ENCODE results near the gene GALNT17. TPM values are rescaled to one million over a fixed set of nuclear protein-coding genes. Genes with fewer than 3 reads are reported as not detected.

GALNT17 gene
- total RNA-seq, 1 donor from 2014 or later = 2.7 TPM

- Mint-ChIP-seq H3K4me1 (no peaks in the 10 kb centered on the region), H3K4me3 (no peak overlapping the region), H3K27me3 (ENCODE audit: low read depth) (peaks cover 7% of the 10 kb centered on the region), H3K27ac (no peak overlapping the region), H3K36me3 (no peaks in the 10 kb centered on the region), H3K9me3 (peaks cover 44% of the 10 kb centered on the region)
- TF ChIP-seq CTCF (IDR thresholded peaks at IDR 0.05; ENCODE audit: unreplicated experiment) = no peak
- no peak for DNase-seq (ENCODE audit: low spot score in 2 of 2, unreplicated experiment in 2 of 2)
Observed at GRCh38 chr7:71705901-71706596, 574.1 kb downstream of the GALNT17 start.

GRCh38 chr7:71706597-71706975 lies 574.6 kb downstream of the GALNT17 start:
- no peaks in the 10 kb centered on the region for H3K36me3 Mint-ChIP-seq

GRCh38 chr7:71707041-71707440 lies 575.1 kb downstream of the GALNT17 start:
- Mint-ChIP-seq H3K27me3 (ENCODE audit: low read depth) (peaks cover 15% of the 10 kb centered on the region), H3K36me3 (no peaks in the 10 kb centered on the region), H3K4me1 (no peaks in the 10 kb centered on the region), H3K27ac (no peak overlapping the region), H3K9me3 (peaks cover 41% of the 10 kb centered on the region), H3K4me3 (no peak overlapping the region)
- no peak for DNase-seq (ENCODE audit: low spot score in 2 of 2, unreplicated experiment in 2 of 2)
- TF ChIP-seq CTCF (IDR thresholded peaks at IDR 0.05; ENCODE audit: unreplicated experiment) = no peak

More at GRCh38 chr7:71706597-71706975, 574.6 kb downstream of the GALNT17 start:
- no peak for DNase-seq (ENCODE audit: low spot score in 2 of 2, unreplicated experiment in 2 of 2)
- no peaks in the 10 kb centered on the region for H3K4me1 Mint-ChIP-seq
- peaks cover 12% of the 10 kb centered on the region for H3K27me3 Mint-ChIP-seq (ENCODE audit: low read depth)
- peaks cover 44% of the 10 kb centered on the region for H3K9me3 Mint-ChIP-seq
- H3K27ac Mint-ChIP-seq = no peak overlapping the region
- H3K4me3 Mint-ChIP-seq = no peak overlapping the region
- TF ChIP-seq CTCF (IDR thresholded peaks at IDR 0.05; ENCODE audit: unreplicated experiment) = no peak

GRCh38 chr7:71708710-71709109 lies 576.8 kb downstream of the GALNT17 start:
- Mint-ChIP-seq H3K36me3 (no peaks in the 10 kb centered on the region), H3K27ac (no peak overlapping the region), H3K4me3 (no peak overlapping the region), H3K27me3 (ENCODE audit: low read depth) (peaks cover 26% of the 10 kb centered on the region), H3K4me1 (no peaks in the 10 kb centered on the region), H3K9me3 (peaks cover 34% of the 10 kb centered on the region)
- TF ChIP-seq CTCF (IDR thresholded peaks at IDR 0.05; ENCODE audit: unreplicated experiment) = no peak
- no peak for DNase-seq (ENCODE audit: low spot score in 2 of 2, unreplicated experiment in 2 of 2)

GRCh38 chr7:71710442-71710841 lies 578.5 kb downstream of the GALNT17 start:
- peaks cover 25% of the 10 kb centered on the region for H3K9me3 Mint-ChIP-seq
- no peaks in the 10 kb centered on the region for H3K36me3 Mint-ChIP-seq
- no peak overlapping the region for H3K27ac Mint-ChIP-seq
- peaks cover 28% of the 10 kb centered on the region for H3K27me3 Mint-ChIP-seq (ENCODE audit: low read depth)
- DNase-seq (ENCODE audit: low spot score in 2 of 2, unreplicated experiment in 2 of 2) = no peak
- no peak for TF ChIP-seq CTCF (IDR thresholded peaks at IDR 0.05; ENCODE audit: unreplicated experiment)
- no peaks in the 10 kb centered on the region for H3K4me1 Mint-ChIP-seq
- no peak overlapping the region for H3K4me3 Mint-ChIP-seq
